8988T (cell line): ENCODE results near the gene NOL6.

Source experiments
- DNase-seq: peaks from one replicate; pipeline ENCODE4 v3.0.0; 2011

Gene NOL6

DNA sequence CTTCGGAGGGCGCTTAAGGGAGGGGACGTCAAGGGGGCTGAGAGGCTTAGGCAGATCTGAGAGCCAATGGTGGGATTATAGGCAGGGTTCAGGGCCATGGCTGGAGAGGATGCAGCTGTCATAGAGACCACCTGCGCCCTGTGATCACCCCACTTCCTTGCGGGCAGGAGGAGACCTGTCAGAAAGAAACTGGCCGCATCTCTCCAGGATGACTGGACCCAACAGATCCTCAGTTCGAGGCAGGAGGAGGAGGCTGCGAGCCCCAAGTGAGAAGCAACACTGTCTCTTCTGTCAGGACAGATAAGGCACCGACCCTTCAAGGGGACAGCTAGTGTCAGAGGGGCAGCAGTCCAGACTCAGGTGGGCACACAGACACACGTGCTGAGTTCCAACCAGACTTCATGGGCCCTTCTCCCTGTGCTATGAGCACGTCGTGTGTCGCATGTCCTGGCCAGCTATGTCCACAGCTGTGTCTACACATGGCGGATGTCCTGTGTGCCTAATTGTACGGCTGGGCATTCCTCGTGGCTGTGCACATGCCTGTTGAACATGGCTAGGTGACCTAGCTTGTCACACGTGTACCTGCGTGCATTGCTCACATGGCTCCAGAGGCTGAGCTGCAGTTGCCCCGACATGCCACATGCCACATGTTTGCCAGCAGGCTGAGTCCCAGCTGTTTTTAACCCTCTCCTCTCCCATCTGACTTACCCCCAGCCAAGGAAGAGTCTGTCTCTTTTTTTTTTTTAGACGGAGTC lies 25.7 kb downstream of the NOL6 start:
- DNase-seq = no peak

DNA sequence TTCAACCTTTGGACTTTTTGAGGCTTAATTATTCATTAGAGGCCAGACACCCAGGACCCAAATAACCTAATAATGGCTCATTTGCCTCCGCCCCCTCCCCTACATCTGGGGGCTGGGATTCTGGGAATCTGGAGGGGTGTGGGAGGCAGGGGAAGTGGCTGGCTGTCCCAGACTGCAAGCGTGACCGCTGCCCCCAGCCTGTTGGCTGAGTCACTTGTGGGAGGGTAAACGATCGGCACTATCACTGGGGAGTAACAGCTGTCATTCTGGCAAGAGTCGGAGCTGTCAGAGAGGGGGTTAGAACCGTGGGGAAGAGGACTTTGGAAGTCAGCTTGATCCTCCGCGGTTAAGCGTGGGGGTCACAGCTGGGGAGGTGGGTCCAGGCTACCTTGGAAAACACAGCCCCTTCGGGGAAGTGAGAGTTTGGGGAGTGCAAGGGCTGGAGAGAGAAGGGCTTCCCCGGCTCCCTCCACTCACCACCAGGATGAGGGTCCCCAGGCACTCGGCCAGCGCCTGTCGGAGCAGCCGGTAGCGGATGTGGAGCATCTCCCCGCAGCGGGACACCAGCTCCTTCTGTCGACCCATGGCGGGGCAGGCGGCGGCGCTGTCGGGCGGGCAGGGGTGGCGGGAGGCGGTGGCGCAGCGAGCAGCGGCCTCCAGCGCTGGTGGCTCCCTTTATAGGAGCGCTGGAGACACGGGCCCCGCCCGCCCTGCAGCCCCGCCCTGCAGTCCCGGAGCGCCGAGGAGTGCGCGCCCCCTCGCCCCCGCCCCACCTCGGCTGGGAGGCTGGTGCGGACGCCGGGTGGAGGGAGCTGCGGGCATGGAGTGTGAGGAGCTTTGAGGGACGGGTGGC lies 26.6 kb downstream of the NOL6 start, which contains the start of gene AQP3:
Gene AQP3, minus strand, starts transcription at position 648 of the 853 bp plus-strand sequence. Its CDS starts 63 bp downstream, at position 585.
- peak; percentile 94 for DNase-seq

DNA sequence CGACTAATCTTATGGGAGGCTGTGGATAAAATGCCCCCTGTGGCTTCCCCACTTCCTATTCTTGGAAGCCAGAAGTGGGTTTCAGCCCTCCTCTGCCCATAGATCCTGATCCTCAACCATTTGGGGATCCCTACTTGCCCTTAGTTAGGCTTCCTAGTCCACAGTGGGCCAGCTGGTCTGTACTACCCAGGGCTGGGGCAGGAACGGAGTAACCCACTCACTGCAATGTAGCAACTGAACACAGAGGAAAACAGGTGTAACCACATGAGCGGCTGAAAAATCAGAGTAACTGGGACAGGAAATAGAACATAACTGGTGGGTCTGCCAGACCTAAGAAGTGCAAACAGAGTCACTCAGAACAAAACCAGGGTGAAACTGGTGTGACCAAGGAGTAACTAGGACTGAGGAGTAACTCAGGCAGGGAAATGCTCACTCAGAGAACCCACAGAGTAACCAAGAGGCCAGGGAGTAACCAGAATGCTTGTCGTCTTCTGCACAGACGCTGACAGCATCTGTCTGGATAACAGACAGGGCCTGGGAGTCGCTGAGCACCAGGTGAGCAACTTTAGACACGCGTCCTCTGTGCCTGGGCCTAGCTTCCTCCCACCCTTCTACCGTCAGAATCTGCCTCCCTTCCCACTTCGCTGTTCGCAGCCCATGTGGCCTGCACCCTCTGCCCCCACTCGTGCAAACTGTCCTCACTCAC lies 27.3 kb downstream of the NOL6 start:
- no peak for DNase-seq

DNA sequence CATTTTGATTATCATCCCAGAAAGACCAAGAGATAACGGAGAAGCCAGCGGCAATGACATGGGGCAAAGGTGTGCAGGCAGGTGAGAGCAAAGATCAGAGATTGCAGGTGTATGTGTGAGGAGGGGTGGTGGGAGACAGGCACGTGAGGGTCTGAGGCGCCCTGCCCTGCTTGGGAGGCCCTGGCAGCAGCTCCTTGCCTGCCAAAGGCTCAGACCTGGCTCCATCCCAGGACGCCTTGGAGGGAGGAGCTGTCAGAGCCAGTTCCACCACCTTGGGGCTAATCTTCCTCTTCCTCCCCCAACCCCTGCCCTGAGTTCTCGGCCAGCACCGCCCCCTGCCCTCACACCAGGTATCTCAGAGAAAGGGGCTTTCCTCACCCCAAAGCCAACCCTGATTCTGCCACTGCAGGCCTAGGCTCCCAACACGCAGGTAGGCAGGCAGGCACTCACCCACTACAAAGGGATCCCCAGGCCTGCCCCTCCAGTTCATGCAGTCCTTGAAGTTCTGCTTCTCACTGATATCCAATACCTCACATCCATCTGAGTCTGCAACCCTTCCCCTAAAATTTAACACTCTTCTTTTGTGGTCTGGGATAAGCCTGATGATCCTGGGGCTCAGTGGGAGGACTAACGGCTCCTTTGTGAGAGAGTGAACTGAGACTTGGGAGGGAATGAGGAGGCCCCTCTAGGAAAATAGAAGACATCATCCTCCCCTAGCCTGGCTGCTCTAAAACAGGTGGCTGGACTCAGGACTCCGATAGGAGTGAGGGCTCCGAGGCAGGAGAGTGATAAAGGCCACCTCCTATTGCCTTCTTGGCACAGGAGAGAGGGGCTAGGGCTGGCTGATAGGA lies 28.1 kb downstream of the NOL6 start:
- DNase-seq = no peak

DNA sequence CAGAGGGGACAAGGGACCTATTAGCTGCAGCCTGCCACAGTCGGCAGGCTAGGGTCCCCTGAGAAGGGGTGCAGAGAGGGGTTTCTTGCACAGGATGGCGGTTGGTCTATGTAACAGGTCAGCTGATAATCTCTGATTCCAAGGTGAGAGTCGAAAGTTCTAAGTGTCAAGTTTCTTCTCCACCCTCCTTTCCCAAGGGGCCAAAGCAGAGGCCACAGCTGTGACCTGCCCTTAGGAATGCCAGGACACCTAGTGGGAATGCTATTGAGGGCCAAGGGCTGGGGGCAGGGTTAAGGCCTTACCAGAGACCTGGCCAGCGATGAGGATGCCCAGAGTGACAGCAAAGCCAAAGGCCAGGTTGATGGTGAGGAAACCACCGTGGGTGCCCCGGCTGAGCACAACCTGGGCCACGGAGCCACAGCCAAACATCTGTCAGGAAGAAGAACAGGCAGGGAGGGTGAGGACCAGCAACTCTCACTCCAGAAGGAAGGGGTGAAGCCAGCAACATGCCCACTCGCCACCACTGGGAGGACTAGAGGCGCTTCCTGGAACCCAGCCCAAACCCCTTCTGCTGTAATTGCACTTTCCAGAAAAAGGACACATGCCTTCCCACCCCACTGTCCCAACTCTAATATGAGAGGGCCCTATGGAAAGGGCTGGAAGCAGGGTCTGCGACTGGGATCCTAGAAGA lies 30.1 kb downstream of the NOL6 start:
- no peak for DNase-seq

DNA sequence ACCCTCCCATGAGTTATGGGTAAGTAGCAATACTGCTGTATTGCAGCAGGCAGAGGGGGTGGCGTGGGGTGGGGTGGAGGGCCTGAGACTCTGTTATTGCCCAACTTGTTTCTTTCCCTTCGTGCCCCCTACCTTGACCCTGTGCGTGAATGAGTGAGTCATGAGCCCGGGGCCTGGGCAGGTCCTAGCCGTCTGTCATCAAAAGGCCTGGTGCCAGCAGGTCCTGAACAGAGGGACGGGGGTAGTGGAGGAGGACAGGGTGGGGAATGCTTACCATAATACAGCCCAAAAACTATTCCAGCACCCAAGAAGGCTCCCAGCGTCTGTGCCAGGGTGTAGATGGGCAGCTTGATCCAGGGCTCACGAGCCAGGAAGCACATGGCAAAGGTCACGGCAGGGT lies 30.7 kb downstream of the NOL6 start:
- DNase-seq = no peak

DNA sequence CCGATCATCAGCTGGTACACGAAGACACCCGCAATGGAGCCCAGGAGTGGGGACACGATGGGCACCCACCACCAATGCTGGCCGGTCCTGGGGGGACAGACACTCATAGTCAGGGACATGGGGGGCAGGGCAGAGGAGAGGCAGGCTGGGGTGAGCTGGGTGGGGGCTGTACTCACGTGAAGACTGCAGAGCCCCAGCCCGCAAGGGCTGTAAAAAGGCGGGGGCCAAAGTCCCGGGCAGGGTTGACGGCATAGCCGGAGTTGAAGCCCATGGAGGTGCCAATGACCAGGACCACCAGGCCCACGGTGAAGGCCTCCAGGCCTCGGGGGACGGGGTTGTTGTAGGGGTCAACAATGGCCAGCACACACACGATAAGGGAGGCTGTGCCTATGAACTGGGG lies 31.6 kb downstream of the NOL6 start:
- DNase-seq = no peak

DNA sequence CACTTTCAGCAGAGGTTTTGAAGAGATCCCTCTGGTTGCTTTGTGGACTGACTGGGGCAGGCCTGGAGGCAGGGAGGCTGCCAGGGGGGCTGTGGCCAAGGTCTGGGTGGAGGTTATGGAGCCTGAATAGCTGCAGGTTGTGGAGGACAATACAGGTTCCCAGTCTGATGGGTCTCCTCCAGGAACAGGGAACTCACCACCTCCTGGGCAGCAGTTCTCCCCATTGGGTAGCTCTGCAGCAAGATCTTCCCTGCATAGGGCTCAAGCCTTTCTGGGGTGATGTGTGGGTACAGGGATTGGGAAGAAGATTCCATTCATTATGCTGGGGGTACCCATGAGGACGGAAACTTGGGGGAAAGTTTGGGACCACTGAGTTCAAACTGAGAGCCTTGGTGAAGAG lies 33.1 kb downstream of the NOL6 start:
- DNase-seq = no peak

DNA sequence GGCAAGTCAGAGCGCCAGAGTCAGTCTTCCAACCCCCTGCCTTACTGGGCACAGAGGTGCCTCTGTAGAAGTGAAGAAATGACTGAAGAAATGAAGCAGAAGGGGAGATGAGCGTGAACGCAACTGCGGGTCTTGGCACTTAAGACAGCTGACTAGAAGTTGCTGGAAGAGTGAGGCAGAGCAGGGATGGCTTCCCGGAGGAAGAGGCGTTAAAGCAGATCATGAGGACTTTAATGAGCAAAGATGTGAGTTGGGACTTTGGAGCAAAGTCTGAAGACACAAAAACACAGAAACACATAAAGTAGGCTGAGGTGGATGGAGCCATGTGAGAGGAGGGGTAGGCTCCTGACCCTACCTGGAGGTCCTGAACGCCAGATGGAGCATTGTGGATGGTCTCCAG lies 33.5 kb downstream of the NOL6 start:
- no peak for DNase-seq

DNA sequence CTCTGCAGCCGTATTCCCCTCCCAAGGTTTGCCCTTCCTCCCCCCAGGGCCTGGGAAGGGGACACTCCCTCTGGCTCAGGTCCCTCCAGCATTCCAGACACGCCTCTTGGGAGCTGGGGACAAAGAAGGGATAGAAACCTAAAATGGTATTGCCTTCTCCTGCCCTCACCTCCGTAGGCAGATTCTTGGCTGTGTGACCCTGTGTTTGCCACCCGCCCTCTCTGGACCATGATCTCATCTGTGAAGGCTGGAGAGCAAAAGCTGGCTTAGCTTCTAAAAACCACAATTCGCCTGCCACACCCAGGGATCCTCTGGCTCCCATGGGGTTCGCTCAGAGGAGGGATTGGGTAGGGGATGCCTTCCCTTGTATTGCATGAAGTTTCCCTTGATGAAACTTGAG lies 34.0 kb downstream of the NOL6 start:
- DNase-seq = no peak

DNA sequence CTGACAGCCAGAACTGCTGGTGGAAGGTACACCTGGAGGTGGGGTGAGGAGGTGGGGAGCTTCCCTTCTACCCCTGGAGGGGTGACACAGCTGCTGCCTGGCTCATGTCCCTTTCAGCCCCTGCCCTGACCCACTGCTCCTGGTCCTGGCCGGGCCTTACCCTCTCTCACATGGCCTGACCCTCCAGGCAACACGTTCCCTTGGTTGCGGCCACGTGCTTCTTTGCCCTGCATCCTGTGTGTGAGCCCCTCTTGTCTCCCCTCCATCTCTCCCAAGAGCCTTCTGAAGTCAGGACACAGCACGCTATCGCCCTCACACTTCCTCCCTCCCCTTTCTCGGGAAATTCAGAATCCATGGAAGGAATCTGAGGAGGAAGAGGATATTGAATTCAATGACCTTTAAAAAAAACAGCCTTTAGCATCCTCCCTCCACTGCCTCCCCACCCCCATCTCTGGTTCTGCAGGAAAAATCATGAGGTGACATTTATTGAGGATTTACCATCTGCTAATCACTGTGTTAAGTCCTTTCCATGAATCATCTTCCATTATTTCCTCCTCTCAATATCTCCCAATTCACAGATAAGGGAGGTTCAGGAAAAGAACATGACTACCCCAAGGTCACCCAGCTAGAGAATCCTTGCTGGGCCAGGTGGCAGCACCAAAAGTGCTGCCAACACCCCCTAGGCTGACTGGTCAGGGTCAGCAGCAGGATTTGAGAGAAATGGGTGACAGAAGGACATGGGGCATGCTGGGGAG lies 34.6 kb downstream of the NOL6 start:
- no peak for DNase-seq

DNA sequence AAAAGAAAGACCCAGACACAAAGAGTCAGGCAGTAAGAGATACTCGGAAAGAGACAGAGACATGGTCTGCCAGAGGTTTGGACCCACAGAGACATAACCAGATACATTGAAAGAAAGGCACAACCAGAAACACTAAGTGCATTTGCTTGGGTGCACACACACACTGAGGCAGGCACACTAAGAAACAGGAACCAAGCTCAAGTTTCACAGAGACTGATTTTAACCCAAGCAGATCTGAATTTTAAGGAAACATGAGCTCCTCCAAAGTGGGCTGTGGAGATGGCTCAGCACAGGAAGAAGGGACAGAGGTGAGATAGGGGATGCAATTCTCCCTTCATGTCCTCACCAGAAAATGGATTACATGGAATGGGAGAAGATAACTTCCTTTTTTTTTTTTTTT lies 35.8 kb downstream of the NOL6 start:
- no peak for DNase-seq

DNA sequence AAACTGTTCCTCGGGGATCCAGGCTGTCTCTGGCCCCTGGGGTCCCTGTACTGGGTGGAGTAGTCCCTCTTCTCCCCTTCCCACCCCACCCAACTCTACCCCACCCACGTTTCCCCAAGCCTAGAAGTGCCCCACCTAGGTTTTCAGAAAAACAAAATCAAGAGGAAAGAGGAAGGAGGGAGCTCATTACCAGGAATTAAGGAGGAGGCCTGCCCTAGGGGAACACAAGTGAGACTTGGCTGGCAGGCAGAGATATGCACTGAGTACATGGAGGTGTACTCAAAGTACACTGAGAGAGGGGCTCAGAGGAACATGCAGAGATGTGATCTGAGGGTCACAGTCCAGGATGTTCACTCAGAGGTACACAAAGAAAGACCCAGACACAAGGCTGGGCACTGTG lies 36.5 kb downstream of the NOL6 start:
- DNase-seq = no peak

DNA sequence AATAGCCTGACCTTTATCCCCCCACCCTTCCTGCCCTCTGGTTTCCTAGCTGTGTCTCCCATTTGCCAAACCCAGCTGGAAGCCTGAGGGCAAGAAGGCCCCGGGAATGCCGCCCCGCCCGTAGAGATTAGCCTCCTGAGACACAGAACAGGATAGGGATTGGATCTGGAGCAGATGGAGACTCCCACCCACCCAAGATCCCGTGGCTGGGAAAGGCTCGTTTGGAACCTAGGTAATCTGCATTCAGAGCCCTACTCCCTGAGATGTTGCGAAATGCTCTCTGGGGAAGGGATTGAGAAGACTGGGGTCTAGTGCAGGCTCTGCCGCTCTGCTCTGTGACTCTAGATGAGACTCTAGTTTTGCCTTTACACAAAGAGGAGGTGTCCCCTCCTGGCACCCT lies 37.3 kb downstream of the NOL6 start:
- DNase-seq = no peak

DNA sequence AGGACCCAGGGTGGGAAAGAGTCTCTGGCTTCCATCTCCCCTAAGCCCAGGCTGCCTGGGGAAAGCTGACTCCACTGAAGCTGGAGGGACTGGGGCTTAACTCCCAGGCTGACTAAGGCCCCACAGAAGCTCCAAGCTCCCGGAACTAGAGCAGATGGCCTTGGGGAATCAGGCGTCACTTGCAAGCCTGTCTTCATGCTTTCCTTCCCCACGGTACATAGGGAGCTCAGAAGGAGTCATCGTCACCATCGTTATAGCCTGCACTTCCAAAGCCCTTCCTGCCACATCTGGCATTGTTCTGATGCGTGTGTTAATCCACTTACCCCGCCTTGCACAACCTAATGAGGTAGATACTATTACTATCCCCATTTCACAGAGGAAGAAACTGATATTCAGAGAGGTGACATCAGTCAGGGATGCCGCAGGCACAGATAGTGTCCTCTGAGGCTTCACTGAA lies 37.9 kb downstream of the NOL6 start:
- DNase-seq = no peak

DNA sequence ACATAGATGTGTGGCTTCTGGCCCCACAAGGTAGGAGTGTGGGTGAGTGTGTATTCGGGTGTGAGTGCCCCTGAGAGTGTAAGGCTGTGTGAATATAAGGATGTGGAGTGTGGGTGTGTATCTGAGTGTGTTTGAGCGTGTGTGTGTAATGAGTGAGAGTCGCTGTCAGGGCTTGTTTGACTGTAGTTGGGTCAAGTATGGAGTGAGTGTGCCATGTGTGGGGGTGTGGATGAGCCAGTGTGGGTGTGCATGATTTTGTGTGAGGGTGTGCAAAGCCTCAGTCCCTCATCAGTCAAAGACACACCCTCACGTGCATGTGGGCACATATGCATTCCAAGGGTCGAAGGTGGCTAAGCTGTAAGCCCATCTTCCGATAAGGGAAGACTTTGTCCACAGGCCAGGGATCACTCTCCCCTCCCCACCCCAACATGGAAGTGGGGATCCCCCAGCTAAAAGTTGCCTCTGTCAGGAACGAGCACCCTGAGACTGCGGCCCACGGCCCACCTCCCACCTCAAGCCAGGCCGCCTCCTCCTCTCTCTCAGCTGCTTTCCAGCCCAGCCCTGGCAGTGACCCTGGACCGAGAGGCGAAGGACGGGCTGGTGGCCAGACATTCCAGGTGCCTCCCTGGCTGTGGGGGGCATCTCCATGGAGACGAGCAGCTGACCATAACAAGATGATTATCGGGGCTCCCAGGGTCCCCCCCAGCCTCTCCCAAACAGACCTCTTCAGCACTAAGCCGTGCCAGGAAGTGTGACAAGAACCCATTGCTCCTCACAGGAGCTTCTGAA lies 39.2 kb downstream of the NOL6 start:
- no peak for DNase-seq

DNA sequence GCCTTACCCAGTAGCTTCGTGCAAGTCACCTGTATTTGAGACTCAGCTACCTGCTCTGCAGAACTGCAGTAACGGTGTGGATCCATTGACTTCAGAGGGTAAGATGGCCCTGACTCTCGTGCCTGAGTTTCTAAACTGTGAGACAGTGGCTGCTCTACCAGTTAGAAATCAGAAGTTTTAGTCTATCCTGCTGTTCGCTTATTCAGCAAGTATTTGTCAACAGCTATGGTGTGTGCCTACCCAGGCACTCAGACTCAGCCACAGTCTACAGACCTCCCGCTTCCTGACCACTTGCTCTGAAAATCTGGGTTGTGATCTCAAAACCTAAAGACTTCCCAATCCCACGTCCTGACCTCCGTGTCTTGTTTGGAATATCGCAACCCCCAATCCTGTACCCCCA lies 39.9 kb downstream of the NOL6 start:
- no peak for DNase-seq

DNA sequence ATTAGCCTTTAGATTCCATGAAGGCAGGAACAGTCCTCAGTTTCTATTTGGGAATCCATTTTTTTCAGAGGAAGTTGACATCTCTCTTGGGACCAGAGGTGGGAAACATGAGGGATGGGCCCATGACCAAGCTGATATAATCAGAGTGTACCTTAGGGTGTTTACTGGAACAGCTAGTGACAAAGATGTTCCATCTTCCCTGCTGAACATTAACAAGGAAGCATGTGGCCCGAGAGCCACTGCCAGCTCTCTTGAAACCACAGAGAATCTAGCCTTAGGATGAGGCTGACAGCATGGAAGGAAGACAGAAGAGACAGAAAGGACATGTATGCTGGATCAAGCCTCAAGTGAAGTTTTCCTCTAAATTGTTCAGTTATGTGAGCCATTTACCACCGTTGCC lies 42.3 kb downstream of the NOL6 start:
- DNase-seq = no peak

DNA sequence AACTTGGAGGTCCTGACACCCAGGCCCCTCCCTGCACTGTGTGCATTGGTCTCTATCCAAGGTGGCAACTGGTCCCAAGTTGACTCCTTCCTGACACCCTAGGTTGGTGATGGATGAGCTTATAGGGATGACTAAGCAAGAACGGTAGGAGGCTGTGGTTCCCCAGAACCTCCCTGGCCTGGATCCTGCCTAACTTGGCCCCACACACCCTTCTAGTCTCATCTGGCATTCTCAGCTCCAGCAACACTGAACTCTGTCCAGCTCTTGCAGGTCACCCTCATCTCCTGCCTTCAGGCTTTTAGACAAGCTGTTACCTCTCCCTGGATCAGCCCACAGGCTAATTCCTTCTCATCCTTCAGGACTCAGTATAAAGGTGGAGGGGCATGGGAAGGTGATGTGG lies 42.8 kb downstream of the NOL6 start:
- no peak for DNase-seq

DNA sequence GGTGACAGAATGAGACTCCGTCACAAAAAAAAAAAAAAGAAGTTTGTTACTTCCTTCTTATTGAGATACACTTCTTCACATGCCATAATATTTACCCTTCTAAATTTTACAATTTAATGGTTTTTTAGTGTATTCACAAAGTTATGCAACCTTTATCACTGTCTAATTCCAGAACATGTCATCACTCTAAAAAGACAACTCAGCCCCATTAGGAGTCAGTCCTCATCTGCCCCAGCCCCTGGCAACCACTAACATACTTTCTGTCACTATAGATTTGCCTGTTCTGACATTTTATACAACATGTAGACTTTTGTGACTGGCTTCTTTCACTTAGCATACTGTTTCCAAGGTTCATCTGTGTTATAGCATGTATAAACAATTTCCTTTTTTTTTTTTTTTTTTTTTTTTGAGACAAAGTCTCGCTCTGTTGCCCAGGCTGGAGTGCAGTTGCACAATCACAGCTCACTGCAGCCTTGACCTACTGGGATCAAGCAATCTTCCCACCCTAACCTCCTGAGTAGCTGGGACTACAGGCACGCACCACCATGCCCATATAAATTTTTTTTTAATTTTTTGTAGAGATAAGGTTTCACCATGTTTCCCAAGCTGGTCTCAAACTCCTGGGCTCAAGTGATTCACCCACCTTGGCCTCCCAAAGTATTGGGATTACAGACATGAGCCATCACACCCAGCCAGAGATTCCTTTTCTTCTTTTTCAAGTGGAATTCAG lies 44.3 kb downstream of the NOL6 start:
- DNase-seq = no peak
